ENCODE results near the gene PGA4.
"Not testable (repeated sequence)": the region's sequence is repeated elsewhere in the genome, so short reads cannot be mapped to it uniquely, and the experiment has no call there.

Gene PGA4

GRCh38 chr11:61252332-61252731 lies 30.2 kb downstream of the PGA4 start:
- DNase-seq, result not testable (repeated sequence)

GRCh38 chr11:61254403-61255025 lies 32.4 kb downstream of the PGA4 start:
- DNase-seq, result peak; percentile 41 to 47

GRCh38 chr11:61256710-61257482 lies 34.7 kb downstream of the PGA4 start:
- no peak for DNase-seq

- no peak for DNase-seq
Measured at GRCh38 chr11:61258546-61258945, 36.4 kb downstream of the PGA4 start.

GRCh38 chr11:61259363-61259762 lies 37.2 kb downstream of the PGA4 start:
- DNase-seq, result no peak

- no peak for DNase-seq
Measured at GRCh38 chr11:61264371-61264770, 42.2 kb downstream of the PGA4 start.

- no peak for DNase-seq
Measured at GRCh38 chr11:61264795-61265194, 42.6 kb downstream of the PGA4 start.

GRCh38 chr11:61265357-61265756 lies 43.2 kb downstream of the PGA4 start:
- no peak for DNase-seq

GRCh38 chr11:61266602-61267001 lies 44.5 kb downstream of the PGA4 start:
- DNase-seq, result no peak

GRCh38 chr11:61267437-61267841 lies 45.3 kb downstream of the PGA4 start:
- no peak for DNase-seq

GRCh38 chr11:61268588-61269250 lies 46.6 kb downstream of the PGA4 start:
- no peak for DNase-seq

- DNase-seq, result no peak
Measured at GRCh38 chr11:61270354-61271076, 48.4 kb downstream of the PGA4 start.

- no peak for DNase-seq
Measured at GRCh38 chr11:61272731-61273130, 50.6 kb downstream of the PGA4 start.

- DNase-seq, result no peak
Measured at GRCh38 chr11:61273178-61274078, 51.3 kb downstream of the PGA4 start.

- DNase-seq, result no peak
Measured at GRCh38 chr11:61274084-61274483, 51.9 kb downstream of the PGA4 start.

GRCh38 chr11:61275191-61275590 lies 53.0 kb downstream of the PGA4 start:
- DNase-seq, result no peak

- DNase-seq, result no peak
Measured at GRCh38 chr11:61277186-61278000, 55.2 kb downstream of the PGA4 start.

GRCh38 chr11:61278001-61278470 lies 55.9 kb downstream of the PGA4 start:
- DNase-seq, result no peak

GRCh38 chr11:61279934-61280659 lies 58.0 kb downstream of the PGA4 start:
- DNase-seq, result no peak

GRCh38 chr11:61280883-61281580 lies 58.9 kb downstream of the PGA4 start:
- no peak for DNase-seq
